ENCODE results near the gene C2CD4A. TPM values are rescaled to one million over a fixed set of nuclear protein-coding genes. Genes with fewer than 3 reads are reported as not detected.

C2CD4A gene
- total RNA-seq, 1 donor from 2014 or later = 0.10 TPM

DNA sequence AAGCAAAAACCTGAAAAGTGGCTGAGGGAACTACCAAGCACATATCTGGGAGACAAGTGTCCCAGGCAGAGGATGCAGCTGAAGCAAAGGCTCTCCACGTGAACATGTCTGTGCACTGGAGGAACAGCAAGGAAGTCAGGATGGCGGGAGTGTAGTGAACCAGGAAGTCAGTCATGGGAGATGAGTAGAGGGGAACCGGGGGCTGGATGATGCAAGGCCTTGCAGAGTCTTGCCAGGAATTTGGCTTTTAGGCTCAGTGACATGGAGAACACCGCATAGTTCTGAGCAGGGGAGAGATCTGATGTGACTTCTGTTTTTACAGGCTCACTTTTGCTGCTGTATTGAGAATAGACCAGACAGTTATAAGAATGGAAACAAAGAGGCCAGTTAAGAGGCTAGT is 19.0 kb downstream of the C2CD4A start:
- TF ChIP-seq, protein P1, sequence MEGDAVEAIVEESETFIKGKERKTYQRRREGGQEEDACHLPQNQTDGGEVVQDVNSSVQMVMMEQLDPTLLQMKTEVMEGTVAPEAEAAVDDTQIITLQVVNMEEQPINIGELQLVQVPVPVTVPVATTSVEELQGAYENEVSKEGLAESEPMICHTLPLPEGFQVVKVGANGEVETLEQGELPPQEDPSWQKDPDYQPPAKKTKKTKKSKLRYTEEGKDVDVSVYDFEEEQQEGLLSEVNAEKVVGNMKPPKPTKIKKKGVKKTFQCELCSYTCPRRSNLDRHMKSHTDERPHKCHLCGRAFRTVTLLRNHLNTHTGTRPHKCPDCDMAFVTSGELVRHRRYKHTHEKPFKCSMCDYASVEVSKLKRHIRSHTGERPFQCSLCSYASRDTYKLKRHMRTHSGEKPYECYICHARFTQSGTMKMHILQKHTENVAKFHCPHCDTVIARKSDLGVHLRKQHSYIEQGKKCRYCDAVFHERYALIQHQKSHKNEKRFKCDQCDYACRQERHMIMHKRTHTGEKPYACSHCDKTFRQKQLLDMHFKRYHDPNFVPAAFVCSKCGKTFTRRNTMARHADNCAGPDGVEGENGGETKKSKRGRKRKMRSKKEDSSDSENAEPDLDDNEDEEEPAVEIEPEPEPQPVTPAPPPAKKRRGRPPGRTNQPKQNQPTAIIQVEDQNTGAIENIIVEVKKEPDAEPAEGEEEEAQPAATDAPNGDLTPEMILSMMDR (IDR thresholded peaks at IDR 0.05) = no peak
- Mint-ChIP-seq H3K36me3 (ENCODE audit: low read depth) (peaks cover 5% of the 10 kb centered on the region), H3K4me3 (ENCODE audit: unreplicated experiment) (no peak overlapping the region), H3K27ac (ENCODE audit: unreplicated experiment) (peak overlapping the region; percentile 71), H3K27me3 (ENCODE audit: low read depth) (no peaks in the 10 kb centered on the region), H3K4me1 (ENCODE audit: low read depth) (peaks cover 26% of the 10 kb centered on the region), H3K9me3 (ENCODE audit: low read depth) (peaks cover 3% of the 10 kb centered on the region)
- no peak for DNase-seq (ENCODE audit: low spot score)

GRCh38 chr15:62087671-62088352 is 21.0 kb downstream of the C2CD4A start:
- no peaks in the 10 kb centered on the region for H3K27me3 Mint-ChIP-seq (ENCODE audit: low read depth)
- no peak for DNase-seq (ENCODE audit: low spot score)
- peak overlapping the region; percentile 78 for H3K27ac Mint-ChIP-seq (ENCODE audit: unreplicated experiment)
- H3K4me1 Mint-ChIP-seq (ENCODE audit: low read depth) = peaks cover 26% of the 10 kb centered on the region
- no peaks in the 10 kb centered on the region for H3K9me3 Mint-ChIP-seq (ENCODE audit: low read depth)
- H3K4me3 Mint-ChIP-seq (ENCODE audit: unreplicated experiment) = peak overlapping the region; percentile 11
- H3K36me3 Mint-ChIP-seq (ENCODE audit: low read depth) = no peaks in the 10 kb centered on the region
- TF ChIP-seq, protein P1 (IDR thresholded peaks at IDR 0.05) = no peak

GRCh38 chr15:62088353-62088693 is 21.5 kb downstream of the C2CD4A start:
- no peak for DNase-seq (ENCODE audit: low spot score)
- H3K4me1 Mint-ChIP-seq (ENCODE audit: low read depth) = peaks cover 26% of the 10 kb centered on the region
- peak overlapping the region; percentile 78 for H3K27ac Mint-ChIP-seq (ENCODE audit: unreplicated experiment)
- H3K27me3 Mint-ChIP-seq (ENCODE audit: low read depth) = no peaks in the 10 kb centered on the region
- no peaks in the 10 kb centered on the region for H3K9me3 Mint-ChIP-seq (ENCODE audit: low read depth)
- no peaks in the 10 kb centered on the region for H3K36me3 Mint-ChIP-seq (ENCODE audit: low read depth)
- TF ChIP-seq, protein P1 (IDR thresholded peaks at IDR 0.05) = no peak
- H3K4me3 Mint-ChIP-seq (ENCODE audit: unreplicated experiment) = no peak overlapping the region

- Mint-ChIP-seq H3K27ac (ENCODE audit: unreplicated experiment) (no peak overlapping the region), H3K4me1 (ENCODE audit: low read depth) (peaks cover 26% of the 10 kb centered on the region), H3K27me3 (ENCODE audit: low read depth) (no peaks in the 10 kb centered on the region), H3K9me3 (ENCODE audit: low read depth) (no peaks in the 10 kb centered on the region), H3K36me3 (ENCODE audit: low read depth) (no peaks in the 10 kb centered on the region), H3K4me3 (ENCODE audit: unreplicated experiment) (no peak overlapping the region)
- DNase-seq (ENCODE audit: low spot score) = no peak
- TF ChIP-seq, protein P1 (IDR thresholded peaks at IDR 0.05) = no peak
These were observed 22.8 kb downstream of the C2CD4A start for GRCh38 chr15:62089616-62090015.

GRCh38 chr15:62090988-62091387 is 24.2 kb downstream of the C2CD4A start:
- DNase-seq (ENCODE audit: low spot score) = no peak
- peaks cover 22% of the 10 kb centered on the region for H3K4me1 Mint-ChIP-seq (ENCODE audit: low read depth)
- H3K4me3 Mint-ChIP-seq (ENCODE audit: unreplicated experiment) = no peak overlapping the region
- no peaks in the 10 kb centered on the region for H3K9me3 Mint-ChIP-seq (ENCODE audit: low read depth)
- H3K27ac Mint-ChIP-seq (ENCODE audit: unreplicated experiment) = no peak overlapping the region
- TF ChIP-seq, protein P1 (IDR thresholded peaks at IDR 0.05) = no peak
- no peaks in the 10 kb centered on the region for H3K27me3 Mint-ChIP-seq (ENCODE audit: low read depth)
- H3K36me3 Mint-ChIP-seq (ENCODE audit: low read depth) = no peaks in the 10 kb centered on the region
